Measurements from ENCODE around the gene SEC14L3.

Gene SEC14L3

DNA sequence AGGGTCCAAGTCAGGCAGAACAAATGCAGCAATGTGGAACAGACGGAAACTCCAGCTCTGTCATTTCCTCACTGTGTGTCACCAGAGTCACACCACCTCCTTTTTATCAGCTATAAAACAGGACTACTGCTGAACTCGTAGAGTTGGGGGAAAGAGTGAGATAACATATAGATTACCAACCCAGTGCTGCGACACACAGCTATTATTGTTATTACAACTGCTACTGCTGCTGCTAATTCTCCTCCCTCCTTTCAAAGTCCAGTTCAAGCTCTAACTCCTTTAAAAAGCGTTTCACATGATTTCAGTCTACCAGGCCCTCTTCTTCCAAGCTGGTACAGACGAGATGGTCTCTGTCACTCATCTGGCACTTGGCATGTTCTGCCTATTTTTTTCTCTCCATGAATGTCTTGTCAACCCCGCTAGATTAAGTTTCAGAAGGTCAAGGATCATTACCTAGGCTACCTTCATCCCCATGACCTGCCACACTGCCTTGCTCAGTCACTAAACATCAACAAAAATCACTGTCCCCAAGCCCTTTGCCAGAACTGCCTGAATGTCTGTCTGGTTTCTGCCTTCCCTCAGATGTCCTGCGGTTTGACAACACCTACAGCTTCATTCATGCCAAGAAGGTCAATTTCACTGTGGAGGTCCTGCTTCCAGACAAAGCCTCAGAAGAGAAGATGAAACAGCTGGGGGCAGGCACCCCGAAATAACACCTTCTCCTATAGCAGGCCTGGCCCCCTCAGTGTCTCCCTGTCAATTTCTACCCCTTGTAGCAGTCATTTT lies 49.9 kb downstream of the SEC14L3 start:
- DNase-seq: no peak

DNA sequence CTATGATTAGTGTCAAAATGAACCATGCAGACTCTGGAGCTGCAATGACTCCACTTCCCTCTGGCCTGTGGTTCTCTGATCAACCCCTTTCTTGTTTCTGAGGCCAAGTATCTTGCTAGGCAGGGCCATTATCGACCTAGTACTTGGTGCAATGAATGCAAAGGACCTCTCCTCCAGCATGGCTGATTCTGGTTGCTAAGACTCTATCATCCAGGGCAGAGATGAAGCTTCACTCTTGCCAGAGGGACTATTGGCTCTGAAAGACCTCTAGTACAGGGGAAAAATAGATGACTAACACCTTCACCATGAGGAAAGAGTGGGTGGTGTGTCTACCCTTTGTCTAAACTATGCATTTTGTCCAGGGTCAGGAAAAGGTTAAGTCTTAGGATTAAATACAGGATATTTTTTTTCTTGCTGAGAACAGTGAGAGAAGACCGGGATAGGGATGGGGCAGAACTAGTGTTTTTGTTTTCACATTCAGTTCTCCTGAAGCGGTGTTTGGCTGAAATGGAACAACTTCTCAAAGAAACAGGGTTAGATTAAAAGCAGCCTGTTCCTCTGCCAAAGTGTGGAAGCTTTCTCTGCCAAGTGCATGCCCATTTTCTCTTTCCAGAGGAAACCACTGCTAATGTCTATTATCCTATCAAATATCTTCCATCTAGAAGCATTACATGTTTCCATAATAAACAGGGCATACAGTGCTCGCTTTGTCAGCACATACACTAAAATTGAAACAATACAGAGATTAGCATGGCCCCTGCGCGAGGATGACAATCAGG lies 51.3 kb downstream of the SEC14L3 start:
- no peak for DNase-seq

DNA sequence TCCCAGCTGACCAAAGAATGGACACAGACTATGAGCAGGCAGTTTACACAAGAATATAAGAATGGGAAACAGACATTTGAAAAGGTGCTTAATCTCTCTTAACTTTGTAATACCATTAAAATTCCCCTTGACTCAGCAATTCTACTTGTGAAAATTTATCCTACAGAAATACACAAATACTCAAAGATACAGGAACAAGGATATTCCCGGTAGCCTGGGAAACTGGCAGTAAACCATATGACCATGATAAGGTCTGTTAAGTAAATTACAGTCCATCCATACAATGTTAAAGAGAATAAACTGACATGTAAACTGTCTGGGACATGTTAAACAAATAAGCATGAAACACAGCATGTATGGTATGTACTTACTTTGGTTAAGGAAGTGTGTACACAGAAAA lies 55.0 kb downstream of the SEC14L3 start:
- DNase-seq: no peak

DNA sequence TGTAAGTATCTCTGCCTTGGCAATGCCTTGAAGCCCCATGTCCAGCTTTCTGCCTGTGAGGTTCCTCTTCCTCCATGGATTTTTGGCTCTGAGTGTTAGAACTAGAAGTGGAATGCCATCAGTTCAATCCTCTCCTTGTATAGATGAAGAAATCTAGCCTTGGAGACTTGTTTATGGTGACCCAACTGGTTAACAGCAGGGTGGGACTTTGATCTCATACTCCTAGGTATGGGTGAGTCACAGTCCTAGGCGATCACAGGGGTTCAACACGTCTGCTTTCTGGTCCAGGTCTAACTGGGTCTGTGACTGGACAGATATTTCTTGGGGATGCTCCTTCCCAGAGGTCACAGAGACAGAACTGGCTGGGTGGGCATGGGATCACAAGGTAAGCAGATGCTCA lies 55.4 kb downstream of the SEC14L3 start:
- DNase-seq: no peak

DNA sequence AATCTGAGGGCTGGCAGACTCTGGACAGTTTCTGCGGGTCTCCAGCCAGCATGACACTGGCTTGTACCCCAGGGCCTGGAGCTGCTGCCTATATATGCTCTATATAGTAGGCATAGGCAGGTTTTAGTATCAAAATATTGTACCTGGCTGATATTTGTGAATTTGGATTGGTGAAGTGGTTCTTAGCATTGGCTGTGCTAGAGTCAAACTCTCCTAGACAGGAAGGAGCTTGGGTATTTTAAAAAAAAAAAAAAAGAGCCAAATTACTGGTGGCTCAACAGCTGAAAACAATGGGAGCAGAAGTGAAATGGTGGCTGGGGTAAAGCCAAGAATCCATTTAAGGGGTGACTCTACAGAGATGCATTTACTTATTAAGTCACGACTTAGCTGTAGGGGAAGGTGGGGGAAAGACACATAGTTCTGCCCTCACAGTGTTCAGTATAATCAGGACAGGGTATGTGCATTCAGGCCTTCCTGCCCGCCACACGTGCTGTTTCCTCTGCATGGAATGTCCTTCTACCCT lies 57.2 kb downstream of the SEC14L3 start:
- DNase-seq: no peak

DNA sequence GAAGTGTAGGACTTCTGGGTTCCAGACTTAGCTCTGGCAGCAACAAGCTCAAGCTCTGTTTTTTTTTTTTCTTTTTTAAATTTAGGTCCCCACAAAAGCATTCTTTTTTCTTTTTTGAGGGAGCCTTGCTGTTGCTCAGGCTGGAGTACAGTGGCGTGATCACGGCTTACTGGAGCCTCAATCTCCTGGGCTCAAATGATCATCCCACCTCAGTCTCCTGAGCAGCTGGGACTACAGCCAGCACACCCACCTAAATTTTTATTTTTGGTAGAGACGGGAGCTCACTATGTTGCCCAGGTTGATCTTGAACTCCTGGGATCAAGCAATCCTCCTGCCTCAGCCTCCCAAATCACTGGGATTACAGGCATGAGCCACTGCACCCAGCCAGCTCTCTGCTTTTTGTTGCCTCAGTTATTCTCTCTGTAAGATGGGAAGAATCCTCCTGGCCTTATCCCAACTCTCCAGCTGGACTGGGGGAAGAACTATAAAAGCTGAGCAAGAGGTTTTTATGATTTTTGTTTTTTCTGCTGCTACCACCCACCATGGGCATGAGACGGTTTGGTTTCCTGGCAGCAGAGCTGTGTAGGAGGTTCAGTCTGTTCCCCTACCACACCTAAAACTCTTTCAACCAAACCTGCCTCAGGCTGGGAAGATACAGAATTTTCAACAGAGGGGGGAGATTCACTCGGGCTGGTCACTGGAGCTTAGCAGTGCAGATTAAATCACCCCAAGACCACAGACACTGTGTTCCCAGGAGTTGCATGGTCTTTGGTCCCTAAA lies 57.9 kb downstream of the SEC14L3 start:
- DNase-seq: no peak

DNA sequence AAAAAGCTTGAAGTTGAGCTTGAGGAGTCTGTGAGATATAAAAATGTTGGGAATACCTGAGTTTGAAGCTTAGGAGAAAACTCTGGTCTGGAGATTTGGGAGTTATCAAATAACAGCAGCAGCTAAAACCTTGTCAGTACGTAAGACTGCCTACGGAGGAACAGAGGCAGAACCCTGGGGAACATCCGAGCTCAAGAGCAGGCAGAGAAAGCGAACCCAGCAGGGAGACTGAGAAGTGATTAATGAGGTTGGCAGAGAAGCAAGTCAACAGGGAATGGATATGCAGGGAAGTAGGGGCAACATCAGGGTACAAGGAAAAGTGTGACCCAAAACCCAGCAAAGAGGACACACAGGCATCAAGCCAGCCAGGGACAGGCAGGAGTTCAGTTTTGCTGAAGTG lies 58.8 kb downstream of the SEC14L3 start:
- no peak for DNase-seq

DNA sequence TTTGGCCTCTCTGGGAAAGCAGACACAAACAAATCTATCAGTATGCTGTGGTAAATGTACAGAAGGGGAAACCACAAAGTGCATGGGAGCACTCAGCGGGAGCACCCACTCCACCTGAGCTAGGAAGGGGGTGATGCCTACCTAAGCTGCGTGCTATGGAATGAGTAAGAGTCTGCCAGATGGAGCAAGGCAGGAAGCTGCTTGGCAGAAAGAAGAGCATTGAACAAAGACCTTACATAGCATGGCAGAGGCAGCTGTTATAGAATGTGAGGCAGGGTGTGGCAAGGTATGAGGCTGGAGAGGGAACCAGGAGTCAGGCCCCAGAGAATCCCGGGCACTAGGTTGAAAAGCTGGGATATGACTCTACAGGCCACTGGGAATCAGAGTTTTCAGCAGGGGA lies 60.0 kb downstream of the SEC14L3 start:
- DNase-seq: no peak
